ENCODE results near the gene CFAP69.
"Not testable (repeated sequence)": the region's sequence is repeated elsewhere in the genome, so short reads cannot be mapped to it uniquely, and the experiment has no call there.

Gene CFAP69

DNA sequence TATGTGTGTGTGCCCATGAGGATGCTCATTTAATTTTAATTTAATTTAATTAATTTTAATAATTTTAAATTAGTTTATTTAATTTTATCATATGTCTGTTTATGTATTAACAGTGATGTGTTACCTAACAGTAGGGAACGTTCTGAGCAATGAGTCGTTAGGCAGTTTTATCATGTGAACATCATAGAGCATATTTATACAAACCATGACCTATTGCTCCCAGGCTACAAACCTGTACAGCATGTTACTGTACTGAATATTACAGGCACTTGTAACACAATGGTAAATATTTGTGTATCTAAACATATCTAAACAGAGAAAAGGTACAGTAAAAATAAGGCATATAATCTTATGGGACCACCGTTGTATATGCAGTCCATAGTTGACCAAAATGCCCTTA lies 13.7 kb upstream of the CFAP69 start:
- DNase-seq (ENCODE audit: low spot score): no peak

DNA sequence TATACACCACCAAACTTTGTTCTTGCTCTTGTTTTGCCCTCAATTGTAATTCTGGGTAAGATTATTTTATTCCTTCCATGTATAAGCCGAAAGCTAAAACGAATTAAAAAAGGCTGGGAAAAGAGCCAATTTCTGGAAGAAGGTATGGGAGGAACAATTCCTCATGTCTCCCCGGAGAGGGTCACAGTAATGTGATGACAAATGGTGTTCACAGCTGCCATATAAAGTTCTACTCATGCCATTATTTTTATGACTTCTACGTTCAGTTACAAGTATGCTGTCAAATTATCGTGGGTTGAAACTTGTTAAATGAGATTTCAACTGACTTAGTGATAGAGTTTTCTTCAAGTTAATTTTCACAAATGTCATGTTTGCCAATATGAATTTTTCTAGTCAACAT lies 12.5 kb upstream of the CFAP69 start:
- DNase-seq (ENCODE audit: low spot score): no peak

DNA sequence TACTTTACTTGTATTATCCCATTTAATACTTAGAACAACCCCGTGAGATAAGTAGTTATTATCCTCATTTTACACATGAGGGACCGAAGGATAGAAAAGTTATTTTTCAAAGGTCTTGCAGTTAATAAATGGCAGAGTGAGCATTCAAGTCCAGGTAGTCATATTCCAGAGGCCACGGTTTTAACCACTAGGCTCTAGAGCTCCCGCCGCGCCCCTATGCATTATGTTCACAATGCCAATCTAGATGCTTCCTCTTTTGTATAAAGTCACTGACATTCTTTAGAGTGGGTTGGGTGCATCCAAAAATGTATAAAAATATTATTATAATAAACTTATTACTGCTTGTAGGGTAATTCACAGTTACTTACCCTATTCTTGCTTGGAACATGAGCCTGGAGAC lies 11.4 kb upstream of the CFAP69 start:
- DNase-seq (ENCODE audit: low spot score): no peak

DNA sequence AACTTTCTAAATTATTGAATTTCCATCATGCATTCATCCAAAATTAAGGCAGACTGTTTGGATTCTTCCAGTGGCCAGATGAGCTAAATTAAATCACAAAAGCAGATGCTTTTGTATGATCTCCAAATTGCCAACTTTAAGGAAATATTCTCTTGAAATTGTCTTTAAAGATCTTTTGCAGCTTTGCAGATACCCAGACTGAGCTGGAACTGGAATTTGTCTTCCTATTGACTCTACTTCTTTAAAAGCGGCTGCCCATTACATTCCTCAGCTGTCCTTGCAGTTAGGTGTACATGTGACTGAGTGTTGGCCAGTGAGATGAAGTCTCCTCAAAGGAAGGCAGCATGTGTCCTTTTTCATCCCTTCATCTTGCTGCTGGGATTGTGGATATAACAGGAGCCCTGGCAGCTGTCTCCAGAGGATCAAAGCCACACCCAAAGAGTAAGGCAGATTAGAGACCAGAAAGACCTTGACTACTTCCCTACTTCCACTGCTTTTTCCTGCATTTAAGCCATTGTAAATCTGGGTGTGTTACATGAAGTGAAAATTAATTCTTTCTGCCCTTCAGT lies 8.2 kb upstream of the CFAP69 start:
- DNase-seq (ENCODE audit: low spot score): no peak

DNA sequence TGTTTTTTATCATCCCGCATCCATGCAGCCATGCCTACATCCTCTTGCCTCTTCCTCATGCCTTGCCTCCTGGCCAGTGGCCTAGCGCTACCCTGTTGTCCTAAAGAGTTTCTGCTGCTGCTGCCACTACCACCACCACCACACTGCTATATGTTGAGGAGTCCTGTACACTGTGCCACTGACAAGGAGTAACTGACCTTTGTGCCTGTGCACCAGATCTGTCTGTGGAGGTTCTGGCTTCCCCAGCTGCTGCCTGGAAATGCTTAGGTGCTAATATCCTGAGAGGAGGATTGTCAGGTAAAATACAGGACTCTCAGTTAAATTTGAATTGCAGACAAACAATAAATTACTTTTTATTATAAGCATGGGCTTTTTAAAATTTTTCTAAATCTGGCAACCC lies 7.0 kb upstream of the CFAP69 start:
- DNase-seq (ENCODE audit: low spot score): no peak

DNA sequence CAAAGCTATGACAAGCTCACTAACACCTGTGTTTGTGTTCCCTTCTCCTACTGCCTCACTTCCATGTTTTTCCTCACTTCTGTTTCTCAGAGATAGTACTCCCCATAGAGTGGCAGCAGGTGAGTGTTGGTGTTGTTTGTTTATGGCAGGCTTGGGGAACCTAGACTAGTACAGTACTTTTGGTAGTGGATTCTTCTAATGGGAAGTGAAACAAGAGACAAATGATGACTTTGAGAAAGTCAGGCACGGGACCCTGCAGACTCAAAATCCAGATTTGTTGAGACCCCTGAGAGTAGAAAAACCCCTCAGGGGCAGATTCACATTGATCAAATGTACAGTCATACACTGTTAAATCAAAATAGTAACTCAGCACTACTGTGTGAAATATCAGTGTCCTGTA lies 6.4 kb upstream of the CFAP69 start:
- DNase-seq (ENCODE audit: low spot score): no peak

DNA sequence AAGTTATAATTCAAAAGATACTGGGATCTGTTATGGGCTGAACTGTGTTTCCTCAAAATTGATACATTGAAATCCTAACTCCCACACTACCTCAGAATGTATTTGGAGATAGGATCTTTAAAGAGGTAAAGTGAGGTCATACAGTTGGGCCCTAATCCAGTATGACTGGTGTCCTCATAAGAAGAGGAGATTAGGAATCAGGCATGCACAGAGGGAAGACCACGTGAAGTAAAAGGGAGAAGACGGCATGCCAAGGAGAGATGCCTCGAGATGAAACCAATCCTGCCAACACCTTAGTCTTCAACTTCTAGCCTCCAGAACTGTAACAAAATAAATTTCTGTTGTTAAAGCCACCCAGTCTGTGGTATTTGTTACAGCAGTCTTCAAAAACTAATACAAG lies 5.9 kb upstream of the CFAP69 start:
- DNase-seq (ENCODE audit: low spot score): no peak

DNA sequence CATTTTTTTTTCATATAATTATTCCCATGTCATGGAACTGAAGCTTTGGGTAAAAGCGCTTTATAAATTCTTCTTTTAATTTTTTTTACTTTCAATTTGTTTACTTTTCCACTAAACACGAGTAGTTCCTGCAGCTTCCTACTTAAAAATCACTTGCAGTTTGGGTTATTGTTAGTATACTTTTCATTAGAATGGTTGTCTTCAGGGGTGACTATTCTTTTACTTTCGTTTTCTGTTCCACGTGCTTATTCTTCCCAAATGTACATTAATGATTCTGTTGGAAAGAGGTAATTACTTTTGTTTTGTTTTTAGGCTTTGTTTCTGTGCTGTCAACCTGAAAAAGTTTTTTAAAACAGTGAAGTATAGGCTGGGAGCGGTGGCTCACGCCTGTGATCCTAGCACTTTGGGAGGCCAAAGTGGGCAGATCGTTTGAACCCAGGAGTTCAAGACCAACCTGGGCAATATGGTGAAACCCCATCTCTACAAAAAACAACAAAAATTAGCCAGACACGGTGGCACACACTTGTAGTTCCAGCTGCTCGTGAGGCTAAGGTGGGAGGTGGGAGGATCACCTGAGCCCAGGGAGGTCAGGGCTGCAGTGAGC lies 5.2 kb upstream of the CFAP69 start:
- no peak for DNase-seq (ENCODE audit: low spot score)

DNA sequence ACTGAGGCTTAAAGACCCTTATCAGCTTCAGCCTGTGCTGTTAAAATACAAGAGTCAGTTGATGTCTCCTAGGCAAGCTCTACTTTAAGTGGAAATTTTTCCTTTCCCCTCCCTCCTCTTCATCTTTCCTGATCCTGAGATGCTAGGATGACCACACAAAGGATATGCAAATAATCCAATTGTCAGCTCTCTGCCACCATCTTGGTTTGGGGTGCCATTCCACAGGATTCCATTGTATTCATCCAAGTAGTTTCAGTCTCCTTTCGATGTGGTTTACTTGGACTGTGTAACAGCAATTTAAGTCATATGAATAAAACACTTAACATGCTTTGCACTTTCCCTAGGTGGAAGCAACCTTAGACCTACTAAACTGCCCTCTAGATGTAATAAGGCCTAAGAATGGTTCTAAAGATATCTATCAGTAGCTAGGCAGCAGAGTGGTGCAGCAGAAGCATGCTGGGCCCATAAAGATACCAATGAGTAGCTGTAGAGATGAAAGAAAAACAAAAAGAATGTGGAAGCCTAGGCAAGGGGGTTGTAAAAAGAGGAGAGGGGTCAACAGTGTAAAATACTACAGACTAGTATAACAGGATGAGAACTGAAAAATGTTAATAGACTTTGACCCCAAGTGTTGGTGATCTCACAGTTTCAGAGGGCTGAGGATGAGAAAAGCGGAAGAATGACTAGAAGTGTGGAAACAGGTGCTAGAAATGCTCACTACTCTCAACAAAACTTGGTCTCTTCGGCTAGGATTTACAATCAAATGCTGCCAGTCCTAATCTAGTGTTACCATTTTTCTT lies 2.4 kb upstream of the CFAP69 start:
- DNase-seq (ENCODE audit: low spot score): no peak

DNA sequence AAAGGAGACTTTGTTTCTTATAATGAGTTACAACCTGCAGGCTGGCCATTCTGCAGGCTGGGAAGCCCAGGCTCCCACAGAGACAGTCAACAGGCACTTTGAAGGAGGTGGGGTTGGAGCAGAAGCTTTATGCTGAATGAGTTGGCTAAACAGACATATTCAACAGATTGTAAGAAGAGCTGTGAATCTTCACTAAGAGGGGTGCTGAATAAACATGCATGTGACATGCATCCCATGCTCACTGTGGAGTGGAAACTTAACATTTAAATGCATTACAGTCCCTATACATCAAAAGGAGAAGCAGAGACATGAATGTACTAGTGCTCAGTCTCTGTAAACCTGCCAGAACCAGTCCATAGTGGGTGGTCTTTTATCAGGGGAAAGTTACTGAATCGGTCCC lies 1.4 kb upstream of the CFAP69 start:
- DNase-seq (ENCODE audit: low spot score): no peak

DNA sequence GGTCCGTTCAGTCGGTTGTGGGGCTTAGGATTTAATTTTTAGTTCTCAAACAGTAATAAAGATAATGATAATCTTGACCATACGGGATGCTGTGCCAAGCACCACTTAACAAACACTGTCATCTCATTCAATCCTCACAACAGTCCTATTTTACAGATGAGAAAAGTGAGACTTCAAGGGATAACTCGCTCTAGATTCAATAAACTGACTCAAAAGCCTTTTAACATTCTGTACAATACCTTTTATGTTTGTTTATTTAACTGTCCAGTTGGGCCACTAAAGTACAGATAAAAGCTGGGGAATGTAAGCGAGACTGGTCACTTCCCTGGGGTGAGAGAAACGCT lies 437 bp upstream of the CFAP69 start:
- no peak for DNase-seq (ENCODE audit: low spot score)

DNA sequence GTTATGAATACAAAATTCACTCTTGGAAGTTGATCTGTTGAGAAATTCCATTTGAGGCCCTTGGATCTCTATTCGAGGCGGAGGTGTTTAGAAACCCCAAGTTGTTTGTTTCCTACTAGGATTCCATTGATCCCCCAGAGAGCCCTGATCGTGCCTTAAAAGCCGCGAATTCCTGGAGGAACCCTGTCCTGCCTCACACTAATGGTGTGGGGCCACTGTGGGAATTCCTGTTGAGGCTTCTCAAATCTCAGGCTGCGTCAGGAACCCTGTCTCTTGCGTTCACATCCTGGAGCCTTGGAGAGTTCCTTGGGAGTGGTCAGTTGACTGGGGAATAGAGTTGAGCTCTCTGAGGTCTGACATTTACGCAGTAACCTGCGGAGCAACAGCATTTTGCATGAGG lies 1.2 kb downstream of the CFAP69 start:
- no peak for DNase-seq (ENCODE audit: low spot score)

DNA sequence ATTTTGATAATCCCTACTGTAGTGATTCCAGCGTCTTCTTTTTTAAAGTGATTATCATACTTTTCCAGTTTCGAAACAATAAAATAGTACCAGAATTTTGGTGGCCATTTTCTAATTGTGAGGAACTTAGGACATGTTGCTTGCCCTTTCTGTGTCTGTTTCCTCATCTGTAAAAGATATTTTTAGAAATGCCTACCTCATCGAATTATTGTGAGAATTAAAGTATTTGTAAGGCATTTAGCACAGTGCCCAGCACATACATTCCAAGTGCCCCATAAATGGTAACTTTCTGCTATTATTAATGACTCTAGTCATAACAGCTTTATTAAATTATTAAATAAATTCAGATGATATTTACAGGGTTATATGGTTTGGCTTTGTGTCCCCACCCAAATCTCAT lies 3.7 kb downstream of the CFAP69 start:
- DNase-seq (ENCODE audit: low spot score): no peak

DNA sequence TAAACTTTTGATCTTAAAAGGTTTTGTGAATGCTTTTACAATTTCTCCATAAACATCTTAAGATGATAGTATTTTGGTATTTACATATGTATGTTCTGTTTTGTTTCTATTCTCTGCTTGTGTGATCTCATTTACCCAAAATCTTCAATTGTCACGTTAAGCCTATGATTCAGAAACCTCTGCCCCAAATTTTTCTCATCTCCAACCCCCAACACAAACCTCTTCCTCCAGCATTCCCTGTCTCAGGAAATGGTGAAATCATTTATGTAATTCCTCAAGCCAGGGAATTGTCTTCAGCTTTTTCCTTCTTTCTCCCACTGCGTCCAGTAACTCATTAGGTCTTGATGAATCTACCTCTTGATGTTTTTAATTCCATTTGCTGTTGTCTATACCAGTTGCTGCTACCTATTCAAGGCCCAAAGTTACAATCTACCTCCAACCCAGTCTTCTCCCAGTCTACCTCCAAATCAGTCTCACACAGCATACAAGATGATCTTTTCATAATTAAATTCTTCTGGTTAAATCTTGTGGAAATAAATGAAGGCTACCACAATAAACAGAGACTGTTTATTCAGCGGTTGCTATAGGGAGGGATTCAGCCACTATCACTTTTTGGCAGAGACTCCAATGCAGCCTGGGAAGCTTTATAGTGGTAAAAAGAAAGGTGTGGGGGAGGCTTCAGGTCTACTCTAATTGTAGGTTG lies 5.8 kb downstream of the CFAP69 start:
- no peak for DNase-seq (ENCODE audit: low spot score)

DNA sequence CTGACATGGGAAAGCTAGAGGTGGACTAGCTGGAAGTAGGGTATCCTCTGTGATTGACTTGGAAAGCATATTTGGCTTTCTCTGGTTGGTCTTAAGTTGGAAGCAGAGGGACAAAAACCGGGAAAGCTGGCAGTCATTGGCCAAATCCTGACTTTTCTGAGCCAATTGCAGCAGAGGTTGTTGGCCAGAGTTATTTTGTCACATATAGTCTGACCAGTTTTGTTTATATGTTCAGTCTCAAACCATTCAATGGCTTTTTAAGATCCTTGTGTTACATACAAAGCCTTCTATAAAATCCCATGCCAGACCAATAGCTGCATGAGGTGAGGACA lies 6.3 kb downstream of the CFAP69 start:
- DNase-seq (ENCODE audit: low spot score): no peak

DNA sequence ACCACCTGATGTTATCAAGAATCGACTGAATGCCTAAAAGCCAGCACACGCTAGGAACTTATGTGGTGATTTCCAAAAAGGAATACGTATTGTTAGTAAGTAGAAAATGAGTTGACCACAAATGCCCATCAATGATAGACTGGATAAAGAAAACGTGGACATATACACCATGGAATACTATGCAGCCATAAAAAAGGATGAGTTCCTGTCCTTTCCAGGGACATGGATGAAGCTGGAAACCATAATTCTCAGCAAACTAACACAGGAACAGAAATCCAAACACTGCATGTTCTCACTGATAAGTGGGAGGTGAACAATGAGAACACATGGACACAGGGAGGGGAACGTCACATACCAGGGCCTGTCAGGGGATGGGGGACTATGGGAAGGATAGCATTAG lies 11.0 kb downstream of the CFAP69 start:
- DNase-seq (ENCODE audit: low spot score): not testable (repeated sequence)

DNA sequence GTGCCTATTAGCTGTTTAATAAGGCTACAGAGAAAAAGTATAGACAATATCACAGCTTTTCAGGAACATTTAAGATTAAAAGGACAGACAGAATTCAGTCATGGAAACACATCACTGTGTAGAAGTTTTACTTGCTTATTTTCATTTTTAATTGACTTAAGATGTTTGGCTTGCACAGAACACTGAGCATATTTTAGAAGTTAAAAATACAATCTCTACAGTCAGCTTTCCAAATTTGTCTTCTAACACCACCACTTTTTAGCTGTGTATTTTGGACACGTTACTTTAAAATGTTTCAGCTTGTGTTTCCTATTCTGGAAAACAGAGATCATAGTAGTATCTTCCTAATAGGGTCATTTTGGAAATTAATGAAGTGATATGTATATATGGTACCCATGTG lies 11.8 kb downstream of the CFAP69 start:
- no peak for DNase-seq (ENCODE audit: low spot score)

DNA sequence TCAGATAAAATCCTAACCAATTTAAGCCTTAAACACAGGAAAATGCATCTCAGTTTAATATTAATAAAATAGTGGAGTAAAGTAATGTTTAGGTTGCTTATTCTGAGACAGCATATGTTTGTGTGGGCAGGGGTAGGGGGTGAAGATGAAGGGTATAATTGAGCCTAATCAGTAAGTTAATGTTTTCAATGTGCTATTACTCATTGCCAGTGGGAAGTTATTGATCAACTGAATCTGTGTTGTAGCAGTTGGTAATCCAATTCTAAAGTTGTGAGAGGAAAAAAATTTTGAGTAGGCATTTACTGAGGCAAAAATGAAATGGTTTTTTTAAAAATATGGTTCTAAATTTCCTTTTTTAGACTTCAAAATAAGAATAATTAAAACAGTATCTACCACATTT lies 16.5 kb downstream of the CFAP69 start:
- DNase-seq (ENCODE audit: low spot score): no peak

DNA sequence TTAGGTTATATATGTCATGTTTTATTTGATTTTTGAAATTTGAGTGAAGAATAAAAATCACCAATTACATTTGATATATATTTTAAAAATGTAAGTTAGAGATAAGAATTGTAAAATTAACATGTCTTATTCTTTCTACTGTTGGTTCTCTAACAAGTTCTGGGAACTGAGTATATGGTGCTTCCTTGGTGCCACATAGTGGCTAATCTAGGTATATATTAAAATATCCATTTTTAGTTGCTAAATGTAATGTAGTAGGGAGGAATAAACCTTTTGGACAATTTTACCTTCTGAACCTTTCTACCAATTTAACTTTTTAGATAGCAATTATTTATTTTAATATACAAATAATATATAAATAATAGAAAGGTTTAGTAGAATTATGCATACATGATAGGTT lies 17.5 kb downstream of the CFAP69 start:
- no peak for DNase-seq (ENCODE audit: low spot score)

DNA sequence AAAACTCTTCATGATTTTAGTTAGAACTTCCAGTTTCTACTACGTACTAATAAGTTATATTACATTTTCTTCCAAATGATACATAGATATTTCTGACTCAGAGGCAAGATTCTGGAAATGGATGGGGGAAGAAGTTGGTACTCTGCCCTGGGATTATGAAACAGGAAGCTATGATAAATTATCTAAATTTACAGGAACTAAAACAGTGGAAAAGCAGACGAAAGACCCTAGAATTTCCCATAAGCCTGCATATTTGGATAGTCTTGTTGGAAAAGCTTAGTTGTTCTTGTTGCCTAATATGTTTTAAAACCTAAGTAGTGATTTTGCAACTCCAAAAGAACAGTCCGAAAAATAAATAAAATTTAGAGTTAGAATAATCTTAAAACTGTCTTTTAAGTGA lies 21.8 kb downstream of the CFAP69 start:
- no peak for DNase-seq (ENCODE audit: low spot score)

DNA sequence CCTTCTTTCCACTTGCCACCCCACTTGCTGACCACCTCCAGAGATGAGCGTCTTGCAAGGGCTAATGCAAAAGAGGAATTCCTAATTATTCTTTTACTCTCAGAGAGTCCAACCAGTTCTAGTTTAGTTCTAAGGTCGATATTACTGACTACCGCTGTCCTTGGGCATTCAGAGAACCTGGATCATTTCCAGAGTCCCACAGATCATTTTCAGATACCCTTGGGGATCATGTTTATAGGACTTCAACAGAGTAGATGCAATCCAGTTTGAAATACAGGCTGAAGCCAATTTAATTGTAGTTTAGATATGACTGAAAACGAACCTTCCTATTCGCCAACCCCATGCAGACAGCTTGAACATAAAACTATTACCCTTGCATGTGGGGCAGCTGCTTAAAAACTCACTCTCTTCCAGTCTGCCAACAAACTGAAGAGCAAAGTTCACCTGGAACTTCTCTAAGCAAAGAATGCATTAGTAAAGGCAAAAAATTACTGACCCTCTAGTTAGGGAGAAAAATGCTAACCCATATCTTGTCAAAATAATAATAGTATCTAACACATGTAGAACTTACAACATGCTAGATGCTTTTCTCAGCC lies 22.4 kb downstream of the CFAP69 start:
- DNase-seq (ENCODE audit: low spot score): no peak

DNA sequence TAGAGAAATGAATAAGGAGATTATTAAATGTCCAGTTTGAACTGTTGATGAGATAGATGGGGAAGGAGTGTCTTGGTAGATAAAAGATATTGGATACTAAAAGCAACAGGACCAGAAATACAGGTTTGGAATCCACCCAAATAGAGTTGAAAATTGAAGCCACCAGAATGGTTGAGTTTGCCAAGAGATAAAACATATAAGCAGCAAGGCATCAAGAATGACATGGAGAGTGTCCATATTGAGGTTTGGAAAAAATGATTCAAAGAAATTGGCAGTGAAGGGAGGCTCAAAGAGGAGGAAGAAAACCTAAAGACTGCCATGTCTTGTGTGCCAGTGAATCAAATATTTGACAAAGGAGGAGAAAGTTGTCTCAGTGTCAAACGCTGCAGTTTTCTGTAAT lies 24.2 kb downstream of the CFAP69 start:
- no peak for DNase-seq (ENCODE audit: low spot score)

Data from CD4-positive, alpha-beta T cell treated with Interleukin-15 for 4 hours (primary cell).